SK-N-SH (cell line): ENCODE measurements around the gene CFAP97.
A peak's percentile ranks its signal among the peaks of the same experiment; 100 is the strongest.

ENCODE experiments used
- CHD2 ChIP-seq: fragments of 150-350 bp; IDR thresholded peaks from 2 replicates; pipeline ENCODE4 v1.6.1; 2018; ENCODE audit warnings: low read length; ENCODE audit not compliant: partially characterized antibody
- EZH2phosphoT487 ChIP-seq: fragments of 200-600 bp; sonication (generic); IDR thresholded peaks from 2 replicates; pipeline ENCODE4 v1.6.1; 2017; ENCODE audit warnings: low read depth, mixed run types, mild to moderate bottlenecking, antibody characterized with exemption, moderate library complexity, borderline replicate concordance
- GABPA ChIP-seq: IDR thresholded peaks from 2 replicates; pipeline ENCODE4 v1.4.0; 2012; ENCODE audit warnings: low read depth, mild to moderate bottlenecking
- POLR2AphosphoS5 ChIP-seq: IDR thresholded peaks from 2 replicates; pipeline ENCODE4 v1.6.1; 2012; ENCODE audit warnings: low read depth, low read length
- RCOR1 ChIP-seq: fragments of 150-350 bp; IDR thresholded peaks from 2 replicates; pipeline ENCODE4 v1.6.1; 2017; ENCODE audit warnings: antibody characterized with exemption, low read length
- TF ChIP-seq, protein P1 (sequence below): fragments of 200-600 bp; sonication (generic); IDR thresholded peaks from 2 replicates; pipeline ENCODE4 v1.6.1; 2017; ENCODE audit warnings: antibody characterized with exemption, mild to moderate bottlenecking, moderate library complexity
- TF ChIP-seq, protein P2 (sequence below): IDR thresholded peaks from 2 replicates; pipeline ENCODE4 v1.4.0; 2012; ENCODE audit warnings: low read depth
- TF ChIP-seq, protein P3 (sequence below): IDR thresholded peaks from 2 replicates; pipeline ENCODE4 v1.4.0; 2012; ENCODE audit warnings: low read depth, borderline replicate concordance

DNA sequence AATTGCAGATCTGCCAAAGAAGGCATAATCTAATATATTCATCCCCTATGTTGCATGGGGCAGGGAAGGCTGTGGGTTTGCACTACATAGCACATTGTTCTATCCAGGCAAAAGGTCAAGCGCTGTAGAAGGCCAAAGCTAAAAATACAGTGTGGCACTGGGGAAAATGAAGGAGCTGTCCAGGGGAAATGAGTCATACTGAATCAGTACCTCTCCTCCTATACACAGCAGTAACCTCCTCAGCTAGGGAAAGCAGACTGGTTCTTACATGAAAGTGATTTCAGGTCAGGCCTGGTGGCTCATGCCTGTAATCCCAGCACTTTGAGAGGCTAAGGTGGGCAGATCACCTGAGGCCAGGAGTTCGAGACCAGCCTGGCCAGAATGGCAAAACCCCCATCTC lies 91.7 kb downstream of the CFAP97 start:
- TF ChIP-seq GABPA, result no peak
- TF ChIP-seq, protein P1, sequence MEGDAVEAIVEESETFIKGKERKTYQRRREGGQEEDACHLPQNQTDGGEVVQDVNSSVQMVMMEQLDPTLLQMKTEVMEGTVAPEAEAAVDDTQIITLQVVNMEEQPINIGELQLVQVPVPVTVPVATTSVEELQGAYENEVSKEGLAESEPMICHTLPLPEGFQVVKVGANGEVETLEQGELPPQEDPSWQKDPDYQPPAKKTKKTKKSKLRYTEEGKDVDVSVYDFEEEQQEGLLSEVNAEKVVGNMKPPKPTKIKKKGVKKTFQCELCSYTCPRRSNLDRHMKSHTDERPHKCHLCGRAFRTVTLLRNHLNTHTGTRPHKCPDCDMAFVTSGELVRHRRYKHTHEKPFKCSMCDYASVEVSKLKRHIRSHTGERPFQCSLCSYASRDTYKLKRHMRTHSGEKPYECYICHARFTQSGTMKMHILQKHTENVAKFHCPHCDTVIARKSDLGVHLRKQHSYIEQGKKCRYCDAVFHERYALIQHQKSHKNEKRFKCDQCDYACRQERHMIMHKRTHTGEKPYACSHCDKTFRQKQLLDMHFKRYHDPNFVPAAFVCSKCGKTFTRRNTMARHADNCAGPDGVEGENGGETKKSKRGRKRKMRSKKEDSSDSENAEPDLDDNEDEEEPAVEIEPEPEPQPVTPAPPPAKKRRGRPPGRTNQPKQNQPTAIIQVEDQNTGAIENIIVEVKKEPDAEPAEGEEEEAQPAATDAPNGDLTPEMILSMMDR, result no peak
- TF ChIP-seq, protein P2, sequence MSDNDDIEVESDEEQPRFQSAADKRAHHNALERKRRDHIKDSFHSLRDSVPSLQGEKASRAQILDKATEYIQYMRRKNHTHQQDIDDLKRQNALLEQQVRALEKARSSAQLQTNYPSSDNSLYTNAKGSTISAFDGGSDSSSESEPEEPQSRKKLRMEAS, result peak; percentile 72
- no peak for TF ChIP-seq CHD2
- TF ChIP-seq, protein P3, sequence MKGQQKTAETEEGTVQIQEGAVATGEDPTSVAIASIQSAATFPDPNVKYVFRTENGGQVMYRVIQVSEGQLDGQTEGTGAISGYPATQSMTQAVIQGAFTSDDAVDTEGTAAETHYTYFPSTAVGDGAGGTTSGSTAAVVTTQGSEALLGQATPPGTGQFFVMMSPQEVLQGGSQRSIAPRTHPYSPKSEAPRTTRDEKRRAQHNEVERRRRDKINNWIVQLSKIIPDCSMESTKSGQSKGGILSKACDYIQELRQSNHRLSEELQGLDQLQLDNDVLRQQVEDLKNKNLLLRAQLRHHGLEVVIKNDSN, result no peak
- TF ChIP-seq POLR2AphosphoS5, result peak; percentile 37; the same call in 1 of the 2 replicates
- TF ChIP-seq EZH2phosphoT487, result no peak
- no peak for TF ChIP-seq RCOR1
